Endothelial cell of umbilical vein (primary cell): ENCODE data around the gene B3GNT8. TPM values are rescaled to one million over a fixed set of nuclear protein-coding genes. Genes with fewer than 3 reads are reported as not detected.

Experiments used
- BruUV-seq: library from RNA; stranded (reverse); fragments of 400-500 nt; replicated peaks from 2 replicates; lab custom pipeline; 2021; lab: Mats Ljungman, UMichigan
- CTCF ChIA-PET: fragments of 300-600, 350-600 bp; sonication (Branson Sonifier 250); formaldehyde crosslinking; loops from one replicate; lab custom pipeline; 2021; ENCODE audit warnings: antibody characterized with exemption, inconsistent platforms; lab: Charles Lee
- POLR2A ChIA-PET: fragments of 300-600, 350-600 bp; sonication (Branson Sonifier 250); formaldehyde crosslinking; loops from one replicate; lab custom pipeline; 2021; ENCODE audit warnings: antibody characterized with exemption, inconsistent platforms; lab: Charles Lee
- DNase-seq: peaks from one replicate; pipeline ENCODE4 v3.0.0-alpha.2; 2011; ENCODE audit warnings: low read depth, low spot score
- FAIRE-seq: peaks from 2 replicates; lab custom pipeline; 2011; peaks lifted over from hg19 to GRCh38; lab: Jason Lieb, UNC
- H2AFZ ChIP-seq: 2 replicates; pipeline ENCODE4 v1.6.0; 2012; ENCODE audit warnings: low read depth, low read length, control low read depth, inconsistent platforms
- H3K27ac ChIP-seq: 2 replicates; pipeline ENCODE4 v1.5.1; 2011; ENCODE audit warnings: low read depth, mild to moderate bottlenecking, control low read depth, low read length, moderate library complexity; ENCODE audit not compliant: insufficient read depth
- H3K27me3 ChIP-seq, 2 experiments: 2 replicates each; pipeline versions ENCODE4 v1.6.0 to v1.6.1; 2011; ENCODE audit warnings: low read length in 2 of 2, mixed read lengths in 1 of 2; ENCODE audit not compliant: control insufficient read depth in 2 of 2, insufficient read depth in 2 of 2
- H3K36me3 ChIP-seq, 2 experiments: 2 replicates in 1 of 2; 3 replicates in 1 of 2; pipeline ENCODE4 v1.5.1; 2011; ENCODE audit warnings: low read length in 2 of 2, mild to moderate bottlenecking in 1 of 2, moderate library complexity in 1 of 2; ENCODE audit not compliant: control insufficient read depth in 2 of 2, insufficient read depth in 2 of 2; ENCODE audit errors: extremely low read depth in 1 of 2
- H3K4me1 ChIP-seq: 3 replicates; pipeline ENCODE4 v1.5.1; 2011; ENCODE audit warnings: mild to moderate bottlenecking, low read length; ENCODE audit not compliant: control insufficient read depth, insufficient read depth; ENCODE audit errors: extremely low read depth
- H3K4me2 ChIP-seq: 2 replicates; pipeline ENCODE4 v1.6.1; 2011; ENCODE audit warnings: low read length, control low read depth, mixed read lengths; ENCODE audit not compliant: insufficient read depth
- H3K4me3 ChIP-seq, 3 experiments: fragments of 200-600 bp in 1 of 3; sonication (generic), shearing (Covaris generic) in 1 of 3; replicated peaks in 1 of 3; 2 replicates each; pipeline ENCODE4 v1.5.1; 2011 to 2016; ENCODE audit warnings: control low read depth in 3 of 3, low read length in 3 of 3, mild to moderate bottlenecking in 2 of 3, inconsistent platforms in 1 of 3, low read depth in 1 of 3, moderate library complexity in 1 of 3; ENCODE audit not compliant: insufficient read depth in 1 of 3
- H3K79me2 ChIP-seq: 2 replicates; pipeline ENCODE4 v1.6.0; 2012; ENCODE audit warnings: low read length, inconsistent platforms; ENCODE audit not compliant: control insufficient read depth, insufficient read depth
- H3K9ac ChIP-seq: replicated peaks from 2 replicates; pipeline ENCODE3; 2011; ENCODE audit warnings: low read length, control low read depth; ENCODE audit not compliant: insufficient read depth; ENCODE audit errors: extremely low read depth
- H3K9me1 ChIP-seq: replicated peaks from 3 replicates; pipeline ENCODE4 v1.6.0; 2011; ENCODE audit warnings: mild to moderate bottlenecking, low read length; ENCODE audit not compliant: control insufficient read depth, insufficient read depth; ENCODE audit errors: extremely low read depth
- H3K9me3 ChIP-seq: replicated peaks from 2 replicates; pipeline ENCODE4 v1.5.1; 2012; ENCODE audit warnings: low read length, inconsistent platforms; ENCODE audit not compliant: control insufficient read depth, insufficient read depth
- H4K20me1 ChIP-seq: replicated peaks from 2 replicates; pipeline ENCODE3; 2011; ENCODE audit warnings: mild to moderate bottlenecking, low read length; ENCODE audit not compliant: control insufficient read depth, insufficient read depth; ENCODE audit errors: extremely low read depth
- EZH2 ChIP-seq: IDR thresholded peaks from 2 replicates; pipeline ENCODE4 v1.6.1; 2012; ENCODE audit warnings: borderline replicate concordance, low read depth, mild to moderate bottlenecking, moderate library complexity, low read length, inconsistent platforms; ENCODE audit not compliant: severe bottlenecking
- GATA2 ChIP-seq: IDR thresholded peaks from 2 replicates; pipeline ENCODE4 v1.7.0; 2011; ENCODE audit warnings: low read depth, mild to moderate bottlenecking, moderate library complexity, mixed read lengths, low read length; ENCODE audit not compliant: insufficient read length, insufficient read depth
- JUN ChIP-seq: IDR thresholded peaks from 2 replicates; pipeline ENCODE4 v1.6.1; 2011; ENCODE audit warnings: borderline replicate concordance, low read depth; ENCODE audit not compliant: insufficient read length, insufficient read depth
- MYC ChIP-seq: IDR thresholded peaks from one replicate; pipeline ENCODE4 v1.6.1; 2011; ENCODE audit warnings: mild to moderate bottlenecking, low read depth, low read length
- POLR2A ChIP-seq: IDR thresholded peaks from 2 replicates; pipeline ENCODE4 v1.6.1; 2012; ENCODE audit warnings: low read depth, mild to moderate bottlenecking, control low read depth, low read length
- dilution Hi-C: fragments of 300-500 bp; cut with MboI; formaldehyde crosslinking; loops from one replicate; pipeline ENCODE4 v1.15.0; 2019; ENCODE audit warnings: low sequenced_read_pairs; ENCODE audit not compliant: extremely low pct_ligation_motif_present
- intact Hi-C: fragments of 100-400 bp; cut with micrococcal nuclease; formaldehyde crosslinking; loops from one replicate; pipeline ENCODE4 v1.10.0; 2022
- polyA plus RNA-seq, 4 experiments: library from polyadenylated mRNA; depleted of rRNA in 3 of 4; stranded (reverse) in 3 of 4; unstranded in 1 of 4; fragments of >200 nt; gene quantifications; 2 replicates each; pipeline versions ENCODE4 v1.2.1 to v1.2.3, GENCODE V29; 2011 to 2012; ENCODE audit warnings: missing spikeins in 1 of 4
- total RNA-seq: library from RNA; stranded (reverse); gene quantifications from 2 replicates; pipeline ENCODE4 v1.2.3, GENCODE V29; 2021
- TF ChIP-seq, protein P1 (sequence below), 2 donors: IDR thresholded peaks; 1 replicate in 1 of 2; 2 replicates in 1 of 2; pipeline ENCODE4 v1.5.1; 2011; ENCODE audit warnings: low read length in 2 of 2, mild to moderate bottlenecking in 2 of 2, moderate library complexity in 2 of 2, control low read depth in 1 of 2, inconsistent platforms in 1 of 2, low read depth in 1 of 2; ENCODE audit not compliant: insufficient read depth in 1 of 2; ENCODE audit errors: extremely low read depth in 1 of 2
- TF ChIP-seq, protein P2 (sequence below): IDR thresholded peaks from 2 replicates; pipeline ENCODE4 v1.6.1; 2011; ENCODE audit not compliant: insufficient read depth, insufficient read length

B3GNT8 gene
- total and polyA plus RNA-seq, 2 donors (not counting 3 experiments of a cell fraction or from before 2014, with no cell fraction given): 3.6 to 7.6 TPM

DNA sequence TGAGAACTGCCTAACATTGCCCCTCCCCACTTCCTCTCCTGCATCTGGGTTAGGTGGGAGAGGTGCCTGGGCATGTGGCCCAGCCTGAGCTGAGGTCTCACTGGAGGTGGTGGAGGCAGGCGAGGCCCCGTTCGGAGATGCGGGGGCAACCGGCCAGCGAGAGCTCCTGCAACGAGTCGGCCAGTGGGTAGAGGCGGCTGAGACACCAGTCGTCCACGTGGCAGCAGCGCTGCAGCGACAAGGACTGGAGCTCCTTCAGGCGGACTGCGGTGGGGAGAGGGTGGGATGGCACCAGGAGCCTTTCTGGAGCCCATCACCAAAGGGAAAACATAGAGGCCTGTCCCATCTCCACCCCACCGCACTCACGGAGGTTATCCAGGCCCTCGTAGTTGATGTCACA lies 6.0 kb upstream of the B3GNT8 start:
- no peak overlapping the region for H3K4me3 ChIP-seq
- FAIRE-seq (no peak), DNase-seq (no peak)
- H3K79me2 ChIP-seq: no peaks in the 10 kb centered on the region
- no peak overlapping the region for H3K4me2 ChIP-seq
- peaks cover 10% of the 10 kb centered on the region for H3K4me1 ChIP-seq
- no peak overlapping the region for H3K27ac ChIP-seq
- H4K20me1 ChIP-seq: no peaks in the 10 kb centered on the region
- POLR2A ChIA-PET: no interaction called here
- H2AFZ ChIP-seq: no peak overlapping the region
- H3K27me3 ChIP-seq: no peaks in the 10 kb centered on the region
- no TSS peak for BruUV-seq
- dilution Hi-C loops: no loop called here
- intact Hi-C loops: loop anchor here (5.0 kb wide), 1 partner anchor 126 kb away; no protein-coding TSS in a partner anchor
- no peaks in the 10 kb centered on the region for H3K9me1 ChIP-seq
- peaks cover 0 to 17% of the 10 kb centered on the region in 2 experiments for H3K36me3 ChIP-seq
- CTCF ChIA-PET: interaction anchor here (0.6 to 1.1 kb wide), 2 partner anchors 69 to 137 kb away, joined by 3 to 4 read pairs; partner anchors contain the start of gene B9D2
- TF ChIP-seq, protein P1, sequence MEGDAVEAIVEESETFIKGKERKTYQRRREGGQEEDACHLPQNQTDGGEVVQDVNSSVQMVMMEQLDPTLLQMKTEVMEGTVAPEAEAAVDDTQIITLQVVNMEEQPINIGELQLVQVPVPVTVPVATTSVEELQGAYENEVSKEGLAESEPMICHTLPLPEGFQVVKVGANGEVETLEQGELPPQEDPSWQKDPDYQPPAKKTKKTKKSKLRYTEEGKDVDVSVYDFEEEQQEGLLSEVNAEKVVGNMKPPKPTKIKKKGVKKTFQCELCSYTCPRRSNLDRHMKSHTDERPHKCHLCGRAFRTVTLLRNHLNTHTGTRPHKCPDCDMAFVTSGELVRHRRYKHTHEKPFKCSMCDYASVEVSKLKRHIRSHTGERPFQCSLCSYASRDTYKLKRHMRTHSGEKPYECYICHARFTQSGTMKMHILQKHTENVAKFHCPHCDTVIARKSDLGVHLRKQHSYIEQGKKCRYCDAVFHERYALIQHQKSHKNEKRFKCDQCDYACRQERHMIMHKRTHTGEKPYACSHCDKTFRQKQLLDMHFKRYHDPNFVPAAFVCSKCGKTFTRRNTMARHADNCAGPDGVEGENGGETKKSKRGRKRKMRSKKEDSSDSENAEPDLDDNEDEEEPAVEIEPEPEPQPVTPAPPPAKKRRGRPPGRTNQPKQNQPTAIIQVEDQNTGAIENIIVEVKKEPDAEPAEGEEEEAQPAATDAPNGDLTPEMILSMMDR (IDR thresholded peaks at IDR 0.05; ENCODE audit: extremely low read depth in 1 of 2, insufficient read depth in 1 of 2, low read depth in 1 of 2, low read length in 2 of 2): no peak
- TF ChIP-seq GATA2 (no peak), EZH2 (no peak), MYC (no peak), JUN (no peak), POLR2A (no peak)
- TF ChIP-seq, protein P2, sequence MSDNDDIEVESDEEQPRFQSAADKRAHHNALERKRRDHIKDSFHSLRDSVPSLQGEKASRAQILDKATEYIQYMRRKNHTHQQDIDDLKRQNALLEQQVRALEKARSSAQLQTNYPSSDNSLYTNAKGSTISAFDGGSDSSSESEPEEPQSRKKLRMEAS: no peak
- H3K9ac ChIP-seq: no peak overlapping the region
- H3K9me3 ChIP-seq: no peaks in the 10 kb centered on the region
